Stomach (tissue), 4 donors: ENCODE results near the gene BPNT1.

ENCODE experiments used
- CTCF ChIP-seq, 7 experiments: fragments of 450-650 bp in 4 of 7; fragments of 200-600 bp in 3 of 7; sonication (generic) in 3 of 7; IDR thresholded peaks; one replicate each; pipeline ENCODE4 v1.5.1; 2016 to 2019; ENCODE audit warnings: antibody characterized with exemption in 7 of 7, control low read depth in 2 of 7, mild to moderate bottlenecking in 1 of 7
- POLR2A ChIP-seq, 4 donors: fragments of 450-650 bp; IDR thresholded peaks; one replicate each; pipeline ENCODE4 v1.6.1; 2016; ENCODE audit warnings: antibody characterized with exemption in 4 of 4, control low read depth in 2 of 4, mild to moderate bottlenecking in 1 of 4, moderate library complexity in 1 of 4
- POLR2AphosphoS5 ChIP-seq, 3 donors: sonication (generic); formaldehyde crosslinking; IDR thresholded peaks; one replicate each; pipeline ENCODE4 v1.6.1; 2016; ENCODE audit warnings: antibody characterized with exemption in 3 of 3

- TF ChIP-seq POLR2A (IDR thresholded peaks at IDR 0.05) (no peak), CTCF (IDR thresholded peaks at IDR 0.05) (no peak), POLR2AphosphoS5 (IDR thresholded peaks at IDR 0.05) (no peak)
These were observed 27.0 kb downstream of the BPNT1 start for GRCh38 chr1:220062629-220063028.
